Measurements from ENCODE around the gene ZNF90. TPM values are rescaled to one million over a fixed set of nuclear protein-coding genes. Genes with fewer than 3 reads are reported as not detected.
"Not testable (repeated sequence)": the region's sequence is repeated elsewhere in the genome, so short reads cannot be mapped to it uniquely, and the experiment has no call there.

The ZNF90 gene
- total RNA-seq, 4 donors from 2014 or later: 0.29 to 9.8 (median 2.8) TPM

GRCh38 chr19:20080656-20081055, 2.9 kb downstream of the ZNF90 start:
- no peak overlapping the region for H3K4me3 ChIP-seq
- TF ChIP-seq CTCF (IDR thresholded peaks at IDR 0.05) (no peak), POLR2A (IDR thresholded peaks at IDR 0.05) (no peak)
- no peaks in the 10 kb centered on the region for H3K36me3 ChIP-seq
- H3K9me3 ChIP-seq: no peaks in the 10 kb centered on the region
- no peaks in the 10 kb centered on the region for H3K27me3 ChIP-seq
- DNase-seq: no peak
- H3K4me1 ChIP-seq: no peaks in the 10 kb centered on the region
- H3K27ac ChIP-seq: no peak overlapping the region
- intact Hi-C loops (cut with DNase I; ENCODE audit: low total_unique reads): no loop called here

GRCh38 chr19:20082232-20082833, 4.5 kb downstream of the ZNF90 start:
- intact Hi-C loops (cut with DNase I; ENCODE audit: low total_unique reads); H3K4me3 ChIP-seq; H3K9me3 ChIP-seq; DNase-seq; H3K27ac ChIP-seq; H3K4me1 ChIP-seq; H3K27me3 ChIP-seq; H3K36me3 ChIP-seq: not testable (repeated sequence)

GRCh38 chr19:20082876-20083275, 5.1 kb downstream of the ZNF90 start:
- H3K27ac ChIP-seq; intact Hi-C loops (cut with DNase I; ENCODE audit: low total_unique reads); H3K36me3 ChIP-seq; H3K9me3 ChIP-seq; DNase-seq; H3K4me3 ChIP-seq; H3K4me1 ChIP-seq; H3K27me3 ChIP-seq: not testable (repeated sequence)

- no peak for TF ChIP-seq POLR2A (IDR thresholded peaks at IDR 0.05)
- no peaks in the 10 kb centered on the region for H3K4me1 ChIP-seq
- no peak overlapping the region for H3K27ac ChIP-seq
- no peak for DNase-seq
- H3K9me3 ChIP-seq: peaks cover 0 to 6% of the 10 kb centered on the region in 2 donors
- no peaks in the 10 kb centered on the region for H3K27me3 ChIP-seq
- intact Hi-C loops (cut with DNase I; ENCODE audit: low total_unique reads): no loop called here
- no peaks in the 10 kb centered on the region for H3K36me3 ChIP-seq
- no peak overlapping the region for H3K4me3 ChIP-seq
Measured at GRCh38 chr19:20102097-20102496, 24.3 kb downstream of the ZNF90 start.

- Histone ChIP-seq H3K9me3 (peaks cover 0 to 6% of the 10 kb centered on the region in 2 donors), H3K4me3 (no peak overlapping the region), H3K27ac (no peak overlapping the region), H3K4me1 (no peaks in the 10 kb centered on the region), H3K27me3 (no peaks in the 10 kb centered on the region), H3K36me3 (no peaks in the 10 kb centered on the region)
- DNase-seq: no peak
- TF ChIP-seq CTCF (IDR thresholded peaks at IDR 0.05) (no peak), POLR2A (IDR thresholded peaks at IDR 0.05) (no peak)
- intact Hi-C loops (cut with DNase I; ENCODE audit: low total_unique reads): no loop called here
Measured at GRCh38 chr19:20103091-20103740, 25.4 kb downstream of the ZNF90 start.

- TF ChIP-seq POLR2A (IDR thresholded peaks at IDR 0.05) (no peak), CTCF (IDR thresholded peaks at IDR 0.05) (no peak)
- Histone ChIP-seq H3K27ac (no peak overlapping the region), H3K4me1 (no peaks in the 10 kb centered on the region), H3K9me3 (peaks cover 0 to 11% of the 10 kb centered on the region in 2 donors), H3K27me3 (no peaks in the 10 kb centered on the region), H3K4me3 (no peak overlapping the region), H3K36me3 (no peaks in the 10 kb centered on the region)
- intact Hi-C loops (cut with DNase I; ENCODE audit: low total_unique reads): no loop called here
- no peak for DNase-seq
Measured at GRCh38 chr19:20107301-20107700, 29.5 kb downstream of the ZNF90 start.

- intact Hi-C loops (cut with DNase I; ENCODE audit: low total_unique reads): not testable (repeated sequence)
Measured at GRCh38 chr19:20118064-20118839, 40.5 kb downstream of the ZNF90 start.

More at GRCh38 chr19:20118064-20118839, 40.5 kb downstream of the ZNF90 start:
- H3K36me3 ChIP-seq, H3K27me3 ChIP-seq, DNase-seq, H3K4me3 ChIP-seq, H3K4me1 ChIP-seq, H3K27ac ChIP-seq: not testable (repeated sequence)
- H3K9me3 ChIP-seq: peaks cover 0 to 45% of the 10 kb centered on the region in 2 donors

Data from uterus (tissue), 4 donors.